Hepatocyte (in vitro differentiated cells): Measurements from ENCODE around the gene CIAO3. TPM values are rescaled to one million over a fixed set of nuclear protein-coding genes. Genes with fewer than 3 reads are reported as not detected.

Experiments
- DNase-seq: peaks from one replicate; pipeline ENCODE4 v3.0.0-alpha.2; 2016; ENCODE audit warnings: low spot score
- H2AFZ ChIP-seq: fragments of 200-600 bp; sonication (generic); 2 replicates; pipeline ENCODE4 v1.6.0; 2016; ENCODE audit warnings: antibody characterized with exemption, mild to moderate bottlenecking
- H3K27ac ChIP-seq: fragments of 200-600 bp; sonication (generic); 2 replicates; pipeline ENCODE4 v1.5.1; 2016; ENCODE audit warnings: mild to moderate bottlenecking
- H3K27me3 ChIP-seq: fragments of 200-600 bp; sonication (generic); 2 replicates; pipeline ENCODE4 v1.6.1; 2016
- H3K36me3 ChIP-seq: fragments of 200-600 bp; sonication (generic); replicated peaks from 2 replicates; pipeline ENCODE4 v1.5.1; 2016; ENCODE audit warnings: low read depth; ENCODE audit not compliant: insufficient read depth
- H3K4me1 ChIP-seq: fragments of 200-600 bp; sonication (generic); 2 replicates; pipeline ENCODE4 v1.5.1; 2016; ENCODE audit warnings: mild to moderate bottlenecking, moderate library complexity; ENCODE audit not compliant: insufficient read depth
- H3K4me2 ChIP-seq: fragments of 200-600 bp; sonication (generic); 2 replicates; pipeline ENCODE4 v1.6.0; 2016
- H3K4me3 ChIP-seq: fragments of 200-600 bp; sonication (generic); 2 replicates; pipeline ENCODE4 v1.5.1; 2016; ENCODE audit warnings: mild to moderate bottlenecking
- H3K79me2 ChIP-seq: fragments of 200-600 bp; sonication (generic); 2 replicates; pipeline ENCODE4 v1.6.0; 2017; ENCODE audit warnings: mild to moderate bottlenecking
- H3K9me2 ChIP-seq: fragments of 200-600 bp; sonication (generic); replicated peaks from 2 replicates; pipeline ENCODE4 v1.6.0; 2017; ENCODE audit warnings: mild to moderate bottlenecking; ENCODE audit not compliant: insufficient read depth
- H3K9me3 ChIP-seq: fragments of 200-600 bp; sonication (generic); 2 replicates; pipeline ENCODE4 v1.5.1; 2016; ENCODE audit warnings: low read depth, mild to moderate bottlenecking
- H4K20me1 ChIP-seq: fragments of 200-600 bp; sonication (generic); 2 replicates; pipeline ENCODE4 v1.6.0; 2016; ENCODE audit warnings: mild to moderate bottlenecking; ENCODE audit not compliant: insufficient read depth, poor library complexity, severe bottlenecking
- CTCF ChIP-seq: fragments of 200-600 bp; sonication (generic); IDR thresholded peaks from 2 replicates; pipeline ENCODE4 v1.5.1; 2016; ENCODE audit warnings: antibody characterized with exemption, mild to moderate bottlenecking; ENCODE audit not compliant: poor library complexity
- EZH2 ChIP-seq: fragments of 200-600 bp; sonication (generic); IDR thresholded peaks from 2 replicates; pipeline ENCODE4 v1.6.1; 2016; ENCODE audit warnings: antibody characterized with exemption, mild to moderate bottlenecking, borderline replicate concordance
- EZH2phosphoT487 ChIP-seq: fragments of 200-600 bp; sonication (generic); IDR thresholded peaks from one replicate; pipeline ENCODE4 v1.6.1; 2018; ENCODE audit warnings: antibody characterized with exemption, mild to moderate bottlenecking, low read depth, moderate library complexity; ENCODE audit not compliant: unreplicated experiment, severe bottlenecking
- WGBS: methylation state at CpG from one replicate; pipeline ENCODE4 v1.1.6; 2016; ENCODE audit warnings: low lambda C conversion rate; ENCODE audit errors: missing lambda C conversion rate; 5-methylcytosine and 5-hydroxymethylcytosine counted together
- polyA plus RNA-seq: library from polyadenylated mRNA; unstranded; fragments of >200 nt; fragmentation: Nextera tagmentation; extraction: Ambion mirVana; gene quantifications from 2 replicates; pipeline ENCODE4 v1.2.1, GENCODE V29; 2016
- total RNA-seq: library from RNA; depleted of rRNA; stranded (reverse); fragments of >200 nt; gene quantifications from 2 replicates; pipeline ENCODE4 v1.2.3, GENCODE V29; 2014

Gene CIAO3
- total and polyA plus RNA-seq, 2 experiments from 2014 or later: 39.0 to 42.8 TPM

- no peak overlapping the region for H3K27ac ChIP-seq
- H3K9me3 ChIP-seq: no peaks in the 10 kb centered on the region
- H3K9me2 ChIP-seq: no peaks in the 10 kb centered on the region
- peaks cover 11% of the 10 kb centered on the region for H4K20me1 ChIP-seq
- H2AFZ ChIP-seq: no peak overlapping the region
- TF ChIP-seq CTCF (no peak), EZH2phosphoT487 (no peak), EZH2 (no peak)
- 98% methylated on average over 9 of the region's 9 CpGs for WGBS
- H3K79me2 ChIP-seq: no peaks in the 10 kb centered on the region
- H3K4me1 ChIP-seq: peaks cover 25% of the 10 kb centered on the region
- DNase-seq: no peak
- no peaks in the 10 kb centered on the region for H3K36me3 ChIP-seq
- H3K27me3 ChIP-seq: peaks cover 16% of the 10 kb centered on the region
- H3K4me3 ChIP-seq: no peak overlapping the region
- H3K4me2 ChIP-seq: no peak overlapping the region
Observed at GRCh38 chr16:718389-718788, 22.4 kb downstream of the CIAO3 start.

- H3K4me1 ChIP-seq: peaks cover 25% of the 10 kb centered on the region
- peaks cover 16% of the 10 kb centered on the region for H3K27me3 ChIP-seq
- H3K9me3 ChIP-seq: no peaks in the 10 kb centered on the region
- no peaks in the 10 kb centered on the region for H3K79me2 ChIP-seq
- H3K4me2 ChIP-seq: no peak overlapping the region
- WGBS: 87% methylated on average over 24 of the region's 32 CpGs
- H3K27ac ChIP-seq: no peak overlapping the region
- peaks cover 11% of the 10 kb centered on the region for H4K20me1 ChIP-seq
- no peak for DNase-seq
- no peak for TF ChIP-seq EZH2phosphoT487
- TF ChIP-seq CTCF: no peak
- no peak for TF ChIP-seq EZH2
- no peak overlapping the region for H2AFZ ChIP-seq
- H3K4me3 ChIP-seq: no peak overlapping the region
- H3K36me3 ChIP-seq: no peaks in the 10 kb centered on the region
- H3K9me2 ChIP-seq: no peaks in the 10 kb centered on the region
Observed at GRCh38 chr16:717450-718245, 23.1 kb downstream of the CIAO3 start.

DNA sequence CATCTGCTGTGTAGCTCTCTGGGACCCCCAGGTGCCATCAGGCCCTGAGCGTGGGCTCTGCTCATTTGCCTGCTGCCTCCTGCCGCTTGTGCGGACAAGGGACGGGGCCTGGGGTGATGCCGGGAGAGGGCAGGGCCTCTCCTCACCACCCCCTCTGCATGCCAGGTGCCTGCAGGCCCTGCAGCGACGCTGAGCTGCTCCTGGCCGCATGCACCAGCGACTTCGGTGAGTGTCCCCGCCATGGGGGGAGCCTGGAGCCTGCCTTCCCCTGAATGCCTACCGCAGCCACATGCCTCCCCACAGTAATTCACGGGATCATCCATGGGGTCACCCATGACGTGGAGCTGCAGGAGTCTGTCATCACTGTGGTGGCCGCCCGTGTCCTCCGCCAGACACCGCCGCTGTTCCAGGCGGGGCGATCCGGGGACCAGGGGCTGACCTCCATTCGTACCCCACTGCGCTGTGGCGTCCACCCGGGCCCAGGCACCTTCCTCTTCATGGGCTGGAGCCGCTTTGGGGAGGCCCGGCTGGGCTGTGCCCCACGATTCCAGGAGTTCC, 23.9 kb downstream of the CIAO3 start:
- TF ChIP-seq EZH2: no peak
- no peak for TF ChIP-seq CTCF
- TF ChIP-seq EZH2phosphoT487: no peak
- H4K20me1 ChIP-seq: peaks cover 8% of the 10 kb centered on the region
- no peak overlapping the region for H3K4me3 ChIP-seq
- WGBS: 92% methylated on average over 27 of the region's 29 CpGs
- H3K79me2 ChIP-seq: no peaks in the 10 kb centered on the region
- DNase-seq: no peak
- H3K27me3 ChIP-seq: peaks cover 16% of the 10 kb centered on the region
- no peak overlapping the region for H3K4me2 ChIP-seq
- no peak overlapping the region for H3K27ac ChIP-seq
- no peak overlapping the region for H2AFZ ChIP-seq
- no peaks in the 10 kb centered on the region for H3K36me3 ChIP-seq
- no peaks in the 10 kb centered on the region for H3K9me3 ChIP-seq
- peaks cover 24% of the 10 kb centered on the region for H3K4me1 ChIP-seq
- H3K9me2 ChIP-seq: no peaks in the 10 kb centered on the region
